NAMALWA (cell line): ENCODE measurements around the gene BMPER.

ENCODE experiments used
- DNase-seq: peaks from one replicate; pipeline ENCODE4 v3.0.0-alpha.2; 2015; ENCODE audit warnings: low spot score

Gene BMPER

DNA sequence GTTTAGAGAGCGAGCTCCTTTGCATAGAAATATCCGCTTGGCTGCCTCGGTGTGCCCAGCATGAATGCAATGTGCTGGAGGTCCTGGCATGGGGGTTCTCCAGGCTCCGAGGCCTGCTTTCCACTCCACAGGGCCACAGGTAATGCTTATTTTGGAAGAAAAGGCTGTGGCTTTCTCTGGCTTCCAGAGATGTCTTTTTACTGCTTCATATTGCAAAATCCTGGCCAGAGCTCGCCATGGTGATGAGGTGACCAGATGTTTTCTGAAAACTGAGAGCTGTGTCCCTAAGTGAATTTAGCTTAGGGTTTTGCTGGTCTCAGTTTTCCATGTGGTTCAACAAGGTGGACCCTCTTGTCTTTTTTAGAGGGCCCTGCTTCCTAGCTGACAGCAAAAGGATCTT lies 65.2 kb downstream of the BMPER start:
- DNase-seq = no peak

DNA sequence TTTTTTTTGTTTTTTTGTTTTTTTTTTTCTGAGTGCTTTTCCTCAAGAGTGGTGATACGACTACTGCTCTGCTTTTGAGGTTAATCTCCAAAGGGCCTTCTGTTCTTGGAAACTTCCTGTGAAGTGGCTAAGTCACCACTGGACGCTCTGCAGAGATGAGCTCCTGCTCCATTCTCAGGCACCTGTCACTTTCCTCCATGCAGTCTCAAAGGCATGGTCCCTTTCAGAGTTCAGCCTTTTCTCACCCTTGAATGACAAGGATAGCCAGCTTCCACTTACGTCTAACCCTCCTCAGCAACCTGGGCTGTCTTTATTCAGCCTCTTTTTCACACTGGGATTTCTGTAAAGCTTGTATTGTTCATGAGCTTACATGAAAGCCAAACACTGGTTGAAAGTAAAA lies 65.8 kb downstream of the BMPER start:
- no peak for DNase-seq

DNA sequence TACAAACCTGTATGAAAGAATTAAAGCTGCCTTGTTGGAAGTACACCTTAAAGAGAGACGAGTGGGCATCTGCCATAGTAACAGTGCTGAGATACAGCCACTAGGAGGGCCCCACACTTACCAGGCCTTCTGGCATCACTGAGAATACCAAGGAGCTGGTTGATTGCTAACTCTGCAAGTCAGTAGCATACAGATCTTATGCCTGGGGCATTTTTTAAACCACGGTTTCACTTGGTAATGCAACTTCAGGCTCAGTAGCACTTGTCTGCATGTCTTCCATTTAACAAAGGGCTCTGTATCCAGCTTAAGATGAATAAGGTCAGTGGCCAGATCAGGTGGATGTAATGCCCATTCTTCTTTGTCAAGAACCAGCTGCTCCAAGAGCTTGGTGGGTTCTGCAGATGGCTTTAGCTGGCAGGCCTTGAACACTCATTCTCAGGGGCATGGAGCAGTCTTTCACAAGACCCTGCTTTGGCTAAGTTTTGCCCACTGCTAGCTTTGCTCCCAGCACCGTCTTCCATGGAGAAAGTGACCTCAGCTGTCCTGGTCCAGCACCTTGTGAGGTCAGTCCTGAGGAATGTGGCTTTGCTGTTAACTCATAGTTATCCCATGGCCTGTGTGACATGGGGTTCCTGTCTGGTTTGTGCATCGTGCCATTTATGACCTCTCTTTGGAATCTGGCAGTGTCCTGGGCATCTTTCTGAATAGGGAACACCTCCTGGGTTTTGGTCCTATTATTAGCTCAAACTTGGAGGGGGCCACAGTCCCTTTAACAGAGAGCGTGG lies 68.1 kb downstream of the BMPER start:
- DNase-seq = no peak

DNA sequence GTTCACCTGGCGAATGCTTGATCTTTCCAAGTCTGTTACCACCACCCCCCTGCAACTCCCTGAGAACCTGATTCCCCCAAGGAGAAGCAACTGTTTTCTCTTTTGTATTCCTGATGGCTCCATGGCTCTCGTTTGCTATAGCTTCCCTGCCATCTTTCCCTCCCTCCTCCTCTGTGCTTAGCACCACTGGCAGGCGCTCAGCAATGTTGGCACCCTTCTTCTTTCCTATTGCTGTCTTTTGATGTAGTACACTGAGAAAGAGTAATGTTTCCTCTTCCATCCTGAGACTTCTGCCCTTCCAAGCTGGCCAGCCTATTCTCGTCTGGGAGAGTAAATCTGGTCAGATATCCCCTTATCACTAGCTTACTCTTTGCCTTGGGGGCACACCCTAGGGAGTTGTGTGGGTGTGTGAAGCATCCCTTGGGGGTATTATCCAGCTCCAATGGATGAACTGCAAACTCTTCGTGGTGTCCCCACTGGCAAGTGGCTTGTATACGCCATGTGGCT lies 74.0 kb downstream of the BMPER start:
- DNase-seq = no peak

DNA sequence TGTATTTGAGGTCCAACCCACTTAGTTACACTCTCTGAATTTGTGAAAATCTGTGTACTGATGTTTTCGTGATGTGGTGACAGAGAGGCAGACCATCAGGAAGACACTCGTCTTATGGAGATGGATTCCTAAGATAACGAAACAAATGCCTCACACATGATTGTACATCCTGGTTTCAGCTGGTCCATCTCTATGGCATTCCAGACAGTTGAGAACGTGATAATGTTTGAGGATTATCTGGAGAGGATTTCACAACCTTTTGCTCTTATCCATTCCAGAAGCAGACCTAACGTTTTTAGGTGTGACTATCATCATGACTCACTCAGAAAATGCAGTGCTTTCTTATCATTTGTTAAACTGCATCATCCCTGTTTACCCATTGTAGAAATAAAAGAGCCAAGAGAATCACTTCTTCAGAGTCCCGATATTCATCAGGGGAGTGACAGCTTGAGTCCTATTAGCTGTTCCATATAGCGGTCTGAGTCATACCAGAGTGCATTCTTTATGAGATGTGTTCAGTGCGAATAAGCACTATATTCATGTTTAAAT lies 74.5 kb downstream of the BMPER start:
- no peak for DNase-seq

DNA sequence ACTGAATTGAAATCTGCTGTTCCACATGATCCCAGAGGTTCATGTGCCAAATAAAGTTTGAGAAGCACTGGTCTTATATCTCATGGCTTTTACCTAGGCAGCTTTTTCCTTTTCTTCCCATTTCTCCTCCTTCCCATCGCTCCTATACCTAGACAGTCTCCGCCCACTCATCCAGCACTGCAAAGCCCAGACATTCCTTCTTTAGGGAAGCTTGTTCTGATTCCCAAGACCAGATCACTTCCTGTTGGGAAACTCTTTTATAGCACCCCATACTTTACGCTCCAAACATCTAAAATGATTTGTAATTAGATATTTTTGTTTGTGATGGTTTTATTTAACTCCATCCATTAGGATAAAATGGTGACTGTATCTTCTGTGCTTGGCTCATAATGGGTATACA lies 75.9 kb downstream of the BMPER start:
- no peak for DNase-seq

- no peak for DNase-seq
Measured at GRCh38 chr7:33981671-33982424, 76.5 kb downstream of the BMPER start.

- DNase-seq = peak; percentile 15
Measured at GRCh38 chr7:33982425-33982786, 77.1 kb downstream of the BMPER start.

DNA sequence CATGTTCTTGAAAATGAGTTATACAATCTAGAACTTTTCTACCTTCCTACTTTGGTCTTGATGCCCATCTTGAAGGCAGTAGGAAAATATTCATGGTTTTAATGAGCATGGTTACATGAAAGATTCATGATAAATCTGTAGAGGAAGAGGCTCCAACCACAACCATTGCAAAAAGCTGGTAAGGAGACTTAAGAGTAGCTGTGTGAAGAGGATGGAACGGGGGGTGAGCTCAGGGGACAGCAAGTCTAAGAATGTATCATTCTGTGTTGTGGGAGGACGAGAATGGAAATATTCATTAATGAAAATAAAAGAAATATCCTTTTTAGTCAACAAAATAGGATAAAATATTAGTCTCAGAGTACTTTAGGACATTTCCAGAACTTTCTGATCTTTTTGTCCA lies 81.1 kb downstream of the BMPER start:
- no peak for DNase-seq

- no peak for DNase-seq
Measured at GRCh38 chr7:33986951-33987947, 81.9 kb downstream of the BMPER start.

GRCh38 chr7:33996899-33997298 lies 91.6 kb downstream of the BMPER start:
- DNase-seq = peak; percentile 5

GRCh38 chr7:33998476-33998875 lies 93.1 kb downstream of the BMPER start:
- DNase-seq = no peak

- no peak for DNase-seq
Measured at GRCh38 chr7:34011017-34011695, 105.8 kb downstream of the BMPER start.

GRCh38 chr7:34011696-34012095 lies 106.4 kb downstream of the BMPER start:
- DNase-seq = no peak

GRCh38 chr7:34013421-34013820 lies 108.1 kb downstream of the BMPER start:
- no peak for DNase-seq

DNA sequence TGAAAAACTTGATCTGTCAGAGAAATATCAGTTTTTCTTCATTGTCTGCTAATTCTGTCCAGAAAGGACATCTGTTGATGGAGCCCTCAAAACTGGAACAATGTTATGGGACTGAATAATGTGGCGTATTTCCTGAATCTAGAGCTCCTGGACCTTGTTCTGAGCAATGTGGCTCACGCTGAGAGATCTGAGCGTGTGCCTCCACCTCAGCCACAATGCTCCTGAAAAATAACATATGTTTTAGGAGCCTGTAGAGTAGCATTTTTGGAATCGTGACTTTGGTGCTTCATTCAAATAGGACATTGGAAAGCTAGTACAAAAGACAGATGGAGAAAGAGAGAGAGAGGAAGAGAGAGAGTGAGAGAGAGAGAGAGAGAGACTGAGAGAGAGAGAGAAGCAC lies 110.3 kb downstream of the BMPER start:
- DNase-seq = no peak

DNA sequence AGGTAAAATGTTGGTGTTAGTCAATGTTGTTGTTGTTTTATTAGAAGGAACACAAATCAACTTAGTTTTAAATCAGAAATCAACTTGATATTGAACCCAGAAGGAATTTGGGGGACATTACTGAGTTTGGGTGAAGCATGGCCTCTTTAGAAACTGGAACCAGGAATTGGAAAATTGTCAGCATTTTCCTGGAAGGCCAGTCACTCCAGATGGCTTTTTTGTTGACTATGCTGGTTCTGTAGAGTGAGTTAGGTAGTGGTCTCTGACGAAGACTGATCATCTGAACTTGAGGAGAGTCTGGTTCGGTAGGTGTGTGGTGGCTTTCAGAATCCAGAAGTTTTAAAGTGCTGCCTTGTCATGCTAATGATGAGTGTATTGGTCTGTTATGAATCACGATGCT lies 111.5 kb downstream of the BMPER start:
- no peak for DNase-seq

- no peak for DNase-seq
Measured at GRCh38 chr7:34019301-34019790, 114.0 kb downstream of the BMPER start.

- DNase-seq = no peak
Measured at GRCh38 chr7:34022626-34023025, 117.3 kb downstream of the BMPER start.

DNA sequence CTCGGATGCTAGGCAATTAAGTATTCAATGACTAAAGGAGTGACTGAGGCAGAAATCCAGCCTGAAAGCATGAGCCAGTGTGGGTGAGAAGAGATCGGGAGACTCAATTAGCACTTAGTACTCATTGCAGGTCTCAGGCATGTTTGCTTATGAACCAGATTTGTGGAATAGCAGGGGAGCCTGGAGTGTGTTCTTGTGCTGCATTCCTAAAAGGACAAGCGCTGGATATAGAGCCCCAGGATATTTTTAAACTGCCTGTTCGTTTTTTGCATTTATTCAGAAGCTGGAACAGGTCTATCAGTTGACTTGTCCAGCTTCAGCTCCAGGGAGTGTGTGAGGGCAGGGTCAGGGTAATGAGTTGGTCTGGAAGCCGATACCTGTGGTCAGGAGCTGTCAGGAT lies 120.3 kb downstream of the BMPER start:
- DNase-seq = no peak
